HL-60/S4 treated with retinoic acid at 250 ng/mL for 4 days and 3 days (cell line): ENCODE measurements around the gene ITPKB.

Source experiments
- in situ Hi-C: fragments of 300-500 bp; cut with MboI; formaldehyde crosslinking; loops from 2 replicates; pipeline ENCODE4 v1.7.0; 2022; ENCODE audit warnings: low sequenced_read_pairs

The ITPKB gene

GRCh38 chr1:226655251-226656163 is 83.6 kb downstream of the ITPKB start:
- in situ Hi-C loops = no loop called here

- in situ Hi-C loops = no loop called here
These were observed 84.4 kb downstream of the ITPKB start for GRCh38 chr1:226654668-226655055.

GRCh38 chr1:226654046-226654667 is 84.9 kb downstream of the ITPKB start:
- in situ Hi-C loops = no loop called here

- in situ Hi-C loops = no loop called here
These were observed 85.7 kb downstream of the ITPKB start for GRCh38 chr1:226653311-226653921.

- in situ Hi-C loops = no loop called here
These were observed 86.5 kb downstream of the ITPKB start for GRCh38 chr1:226652613-226653012.

GRCh38 chr1:226651732-226652105 is 87.4 kb downstream of the ITPKB start:
- in situ Hi-C loops = no loop called here

- in situ Hi-C loops = no loop called here
These were observed 87.9 kb downstream of the ITPKB start for GRCh38 chr1:226651041-226651731.

- in situ Hi-C loops = no loop called here
These were observed 88.7 kb downstream of the ITPKB start for GRCh38 chr1:226650236-226650841.

GRCh38 chr1:226649780-226650179 is 89.3 kb downstream of the ITPKB start:
- in situ Hi-C loops = no loop called here

GRCh38 chr1:226649244-226649643 is 89.8 kb downstream of the ITPKB start:
- in situ Hi-C loops = no loop called here

GRCh38 chr1:226648421-226648820 is 90.7 kb downstream of the ITPKB start:
- in situ Hi-C loops = no loop called here

- in situ Hi-C loops = no loop called here
These were observed 91.4 kb downstream of the ITPKB start for GRCh38 chr1:226647719-226648118.

- in situ Hi-C loops = no loop called here
These were observed 92.1 kb downstream of the ITPKB start for GRCh38 chr1:226646870-226647449.

GRCh38 chr1:226646026-226646869 is 92.8 kb downstream of the ITPKB start:
- in situ Hi-C loops = no loop called here

- in situ Hi-C loops = no loop called here
These were observed 93.7 kb downstream of the ITPKB start for GRCh38 chr1:226645279-226645976.

- in situ Hi-C loops = no loop called here
These were observed 94.4 kb downstream of the ITPKB start for GRCh38 chr1:226644541-226645176.

- in situ Hi-C loops = no loop called here
These were observed 95.2 kb downstream of the ITPKB start for GRCh38 chr1:226643611-226644540.
